Muscle layer of duodenum (tissue), 2 donors: ENCODE measurements around the gene GALNT18.

ENCODE experiments used
- H3K27ac ChIP-seq: one replicate; pipeline ENCODE4 v1.7.0; 2013; ENCODE audit warnings: mild to moderate bottlenecking, low read length
- H3K27me3 ChIP-seq: one replicate; pipeline ENCODE4 v1.7.0; 2013; ENCODE audit warnings: low read depth, mild to moderate bottlenecking, control low read depth, low read length
- H3K36me3 ChIP-seq, 2 donors: one replicate each; pipeline ENCODE4 v1.7.0; 2013; ENCODE audit warnings: low read length in 2 of 2, control low read depth in 1 of 2, mild to moderate bottlenecking in 1 of 2; ENCODE audit not compliant: insufficient read depth in 2 of 2, control insufficient read depth in 1 of 2
- H3K4me1 ChIP-seq, 2 donors: one replicate each; pipeline ENCODE4 v1.7.0; 2013; ENCODE audit warnings: low read length in 2 of 2, mild to moderate bottlenecking in 2 of 2, control low read depth in 1 of 2, moderate library complexity in 1 of 2; ENCODE audit not compliant: insufficient read depth in 2 of 2, control insufficient read depth in 1 of 2
- H3K4me3 ChIP-seq, 2 donors: one replicate each; pipeline ENCODE4 v1.7.0; 2013; ENCODE audit warnings: low read length in 2 of 2, low read depth in 1 of 2, mild to moderate bottlenecking in 1 of 2
- H3K9me3 ChIP-seq, 2 donors: one replicate each; pipeline ENCODE4 v1.7.0; 2013; ENCODE audit warnings: low read length in 2 of 2, control low read depth in 1 of 2, mild to moderate bottlenecking in 1 of 2; ENCODE audit not compliant: control insufficient read depth in 1 of 2
- donor health status: healthy.

GALNT18 gene

GRCh38 chr11:11621573-11622339 is at the start of gene GALNT18:
TSS of gene GALNT18 (minus strand) at chr11:11622005.
- Histone ChIP-seq H3K27ac (no peak within 1 kb of the TSS), H3K4me3 (peak within 1 kb of the TSS; percentile 61 to 81), H3K27me3 (peaks cover 4% of the 10 kb centered on the region), H3K36me3 (no peaks in the 10 kb centered on the region), H3K4me1 (peaks cover 0 to 20% of the 10 kb centered on the region in 2 donors), H3K9me3 (no peaks in the 10 kb centered on the region)

GRCh38 chr11:11670574-11670973 is 48.8 kb upstream of the GALNT18 start:
- H3K36me3 ChIP-seq = no peaks in the 10 kb centered on the region
- H3K4me3 ChIP-seq = no peak overlapping the region
- peaks cover 0 to 21% of the 10 kb centered on the region in 2 donors for H3K4me1 ChIP-seq
- no peaks in the 10 kb centered on the region for H3K27me3 ChIP-seq
- H3K9me3 ChIP-seq = no peaks in the 10 kb centered on the region
- no peak overlapping the region for H3K27ac ChIP-seq

- Histone ChIP-seq H3K4me1 (peaks cover 0 to 21% of the 10 kb centered on the region in 2 donors), H3K27me3 (no peaks in the 10 kb centered on the region), H3K27ac (no peak overlapping the region), H3K4me3 (no peak overlapping the region), H3K36me3 (no peaks in the 10 kb centered on the region), H3K9me3 (no peaks in the 10 kb centered on the region)
These were observed 47.5 kb upstream of the GALNT18 start for GRCh38 chr11:11669233-11669846.

- no peaks in the 10 kb centered on the region for H3K36me3 ChIP-seq
- H3K4me3 ChIP-seq = no peak overlapping the region
- H3K27ac ChIP-seq = no peak overlapping the region
- no peaks in the 10 kb centered on the region for H3K9me3 ChIP-seq
- H3K27me3 ChIP-seq = no peaks in the 10 kb centered on the region
- peaks cover 0 to 21% of the 10 kb centered on the region in 2 donors for H3K4me1 ChIP-seq
These were observed 47.0 kb upstream of the GALNT18 start for GRCh38 chr11:11668781-11669180.

- Histone ChIP-seq H3K4me1 (peaks cover 0 to 21% of the 10 kb centered on the region in 2 donors), H3K36me3 (no peaks in the 10 kb centered on the region), H3K27ac (no peak overlapping the region), H3K9me3 (no peaks in the 10 kb centered on the region), H3K27me3 (no peaks in the 10 kb centered on the region), H3K4me3 (no peak overlapping the region)
These were observed 46.5 kb upstream of the GALNT18 start for GRCh38 chr11:11668274-11668673.

GRCh38 chr11:11667056-11667455 is 45.3 kb upstream of the GALNT18 start:
- H3K4me3 ChIP-seq = no peak overlapping the region
- H3K27ac ChIP-seq = no peak overlapping the region
- H3K4me1 ChIP-seq = peaks cover 0 to 21% of the 10 kb centered on the region in 2 donors
- no peaks in the 10 kb centered on the region for H3K27me3 ChIP-seq
- H3K9me3 ChIP-seq = no peaks in the 10 kb centered on the region
- H3K36me3 ChIP-seq = no peaks in the 10 kb centered on the region

GRCh38 chr11:11665407-11665806 is 43.6 kb upstream of the GALNT18 start:
- H3K27me3 ChIP-seq = no peaks in the 10 kb centered on the region
- no peaks in the 10 kb centered on the region for H3K36me3 ChIP-seq
- H3K9me3 ChIP-seq = no peaks in the 10 kb centered on the region
- no peak overlapping the region for H3K4me3 ChIP-seq
- H3K4me1 ChIP-seq = peaks cover 0 to 15% of the 10 kb centered on the region in 2 donors
- H3K27ac ChIP-seq = no peak overlapping the region

- no peaks in the 10 kb centered on the region for H3K36me3 ChIP-seq
- H3K27me3 ChIP-seq = no peaks in the 10 kb centered on the region
- no peaks in the 10 kb centered on the region for H3K9me3 ChIP-seq
- no peak overlapping the region for H3K27ac ChIP-seq
- no peak overlapping the region for H3K4me3 ChIP-seq
- H3K4me1 ChIP-seq = peaks cover 0 to 2% of the 10 kb centered on the region in 2 donors
These were observed 42.1 kb upstream of the GALNT18 start for GRCh38 chr11:11663907-11664306.

- no peaks in the 10 kb centered on the region for H3K9me3 ChIP-seq
- H3K27ac ChIP-seq = no peak overlapping the region
- no peak overlapping the region for H3K4me3 ChIP-seq
- H3K36me3 ChIP-seq = no peaks in the 10 kb centered on the region
- H3K4me1 ChIP-seq = no peaks in the 10 kb centered on the region
- H3K27me3 ChIP-seq = no peaks in the 10 kb centered on the region
These were observed 40.8 kb upstream of the GALNT18 start for GRCh38 chr11:11662578-11662977.

- H3K4me1 ChIP-seq = no peaks in the 10 kb centered on the region
- H3K36me3 ChIP-seq = no peaks in the 10 kb centered on the region
- no peak overlapping the region for H3K4me3 ChIP-seq
- no peaks in the 10 kb centered on the region for H3K27me3 ChIP-seq
- no peak overlapping the region for H3K27ac ChIP-seq
- H3K9me3 ChIP-seq = no peaks in the 10 kb centered on the region
These were observed 39.7 kb upstream of the GALNT18 start for GRCh38 chr11:11661326-11662040.

- no peaks in the 10 kb centered on the region for H3K27me3 ChIP-seq
- H3K36me3 ChIP-seq = no peaks in the 10 kb centered on the region
- H3K4me1 ChIP-seq = no peaks in the 10 kb centered on the region
- no peak overlapping the region for H3K4me3 ChIP-seq
- H3K9me3 ChIP-seq = no peaks in the 10 kb centered on the region
- H3K27ac ChIP-seq = no peak overlapping the region
These were observed 38.5 kb upstream of the GALNT18 start for GRCh38 chr11:11660363-11660740.
